Measurements from ENCODE around the gene PKP4. TPM values are rescaled to one million over a fixed set of nuclear protein-coding genes. Genes with fewer than 3 reads are reported as not detected.
"Not testable (repeated sequence)": the region's sequence is repeated elsewhere in the genome, so short reads cannot be mapped to it uniquely, and the experiment has no call there.

The PKP4 gene
- total RNA-seq, 1 donor: 33.3 TPM

DNA sequence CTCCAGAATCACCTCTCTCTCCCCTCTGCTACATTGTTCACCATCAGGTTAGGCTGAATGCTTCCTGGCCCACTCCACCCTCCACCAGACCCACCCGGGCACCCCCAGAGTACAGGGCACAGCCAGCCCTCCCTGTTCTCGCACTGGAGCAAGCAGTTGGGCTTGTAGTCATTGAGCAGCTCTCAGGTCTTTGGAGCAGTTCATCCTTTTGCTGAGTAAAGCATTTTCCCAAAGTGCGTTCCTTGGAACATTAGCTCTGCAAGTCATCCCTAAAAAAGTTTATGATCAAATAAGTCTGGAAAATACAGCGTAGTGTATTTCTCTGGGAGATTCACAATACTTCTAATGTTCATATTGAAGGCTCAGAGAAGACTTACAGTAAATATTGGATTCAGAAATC is 234.9 kb downstream of the PKP4 start:
- DNase-seq (ENCODE audit: low read depth): no peak
- TF ChIP-seq, protein P1, sequence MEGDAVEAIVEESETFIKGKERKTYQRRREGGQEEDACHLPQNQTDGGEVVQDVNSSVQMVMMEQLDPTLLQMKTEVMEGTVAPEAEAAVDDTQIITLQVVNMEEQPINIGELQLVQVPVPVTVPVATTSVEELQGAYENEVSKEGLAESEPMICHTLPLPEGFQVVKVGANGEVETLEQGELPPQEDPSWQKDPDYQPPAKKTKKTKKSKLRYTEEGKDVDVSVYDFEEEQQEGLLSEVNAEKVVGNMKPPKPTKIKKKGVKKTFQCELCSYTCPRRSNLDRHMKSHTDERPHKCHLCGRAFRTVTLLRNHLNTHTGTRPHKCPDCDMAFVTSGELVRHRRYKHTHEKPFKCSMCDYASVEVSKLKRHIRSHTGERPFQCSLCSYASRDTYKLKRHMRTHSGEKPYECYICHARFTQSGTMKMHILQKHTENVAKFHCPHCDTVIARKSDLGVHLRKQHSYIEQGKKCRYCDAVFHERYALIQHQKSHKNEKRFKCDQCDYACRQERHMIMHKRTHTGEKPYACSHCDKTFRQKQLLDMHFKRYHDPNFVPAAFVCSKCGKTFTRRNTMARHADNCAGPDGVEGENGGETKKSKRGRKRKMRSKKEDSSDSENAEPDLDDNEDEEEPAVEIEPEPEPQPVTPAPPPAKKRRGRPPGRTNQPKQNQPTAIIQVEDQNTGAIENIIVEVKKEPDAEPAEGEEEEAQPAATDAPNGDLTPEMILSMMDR (IDR thresholded peaks at IDR 0.05; ENCODE audit: insufficient read depth, low read length): no peak
- H3K4me3 ChIP-seq (ENCODE audit: low read depth, low read length): no peak overlapping the region

DNA sequence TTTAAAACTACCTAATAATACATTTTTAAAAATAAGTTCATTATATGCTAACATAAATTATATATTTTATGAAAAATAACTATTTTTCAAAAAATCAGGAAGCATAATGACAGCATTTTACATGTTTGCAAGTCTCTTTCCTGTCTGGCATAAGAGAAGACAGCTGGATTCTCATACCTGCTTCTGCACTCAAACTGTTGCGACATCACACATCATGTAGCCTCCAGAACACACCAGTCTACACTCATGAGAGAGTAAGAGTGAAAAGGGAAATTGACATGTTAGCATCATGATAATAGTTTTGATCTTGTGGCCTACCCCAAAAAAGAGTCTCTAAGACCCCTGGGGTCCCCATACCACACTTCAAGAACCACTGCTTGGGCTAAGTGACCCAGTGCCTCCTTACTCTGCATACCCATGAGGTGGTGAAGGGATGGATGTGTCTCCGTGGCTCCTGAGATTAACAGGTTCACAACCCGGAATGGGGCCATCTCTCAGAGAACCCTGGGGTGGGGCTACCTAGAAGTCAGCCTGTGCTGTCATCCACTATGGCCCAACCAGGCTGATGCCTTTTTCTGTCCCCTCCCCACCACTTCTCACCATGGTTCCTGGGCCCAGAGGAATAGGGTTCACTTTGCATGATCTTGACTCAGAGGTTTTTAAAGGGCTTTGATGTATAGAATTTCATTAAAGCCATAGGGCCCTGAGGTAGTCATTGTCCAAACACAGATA is 235.8 kb downstream of the PKP4 start:
- DNase-seq (ENCODE audit: low read depth): no peak
- H3K4me3 ChIP-seq (ENCODE audit: low read depth, low read length): no peak overlapping the region
- TF ChIP-seq, protein P1 (IDR thresholded peaks at IDR 0.05; ENCODE audit: insufficient read depth, low read length): no peak

DNA sequence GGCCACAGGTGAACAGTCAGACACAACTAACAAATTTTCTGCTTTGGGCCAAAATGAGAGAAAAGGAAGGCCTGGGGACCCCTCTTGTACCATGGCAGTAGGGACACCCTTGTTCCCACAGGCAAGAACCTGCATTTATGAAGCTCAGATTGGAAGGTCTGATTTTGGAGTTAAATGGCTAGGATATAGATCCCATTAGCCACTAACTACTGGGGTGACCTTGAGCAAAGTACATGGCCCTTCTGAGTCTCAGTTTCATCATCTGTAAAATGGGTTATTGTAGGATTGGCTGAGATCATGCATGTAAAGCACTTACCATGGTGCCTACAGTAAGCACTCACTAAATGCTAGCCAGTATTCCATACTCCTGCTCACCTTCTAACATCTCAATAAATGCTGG is 236.7 kb downstream of the PKP4 start:
- H3K4me3 ChIP-seq (ENCODE audit: low read depth, low read length): no peak overlapping the region
- TF ChIP-seq, protein P1 (IDR thresholded peaks at IDR 0.05; ENCODE audit: insufficient read depth, low read length): no peak

DNA sequence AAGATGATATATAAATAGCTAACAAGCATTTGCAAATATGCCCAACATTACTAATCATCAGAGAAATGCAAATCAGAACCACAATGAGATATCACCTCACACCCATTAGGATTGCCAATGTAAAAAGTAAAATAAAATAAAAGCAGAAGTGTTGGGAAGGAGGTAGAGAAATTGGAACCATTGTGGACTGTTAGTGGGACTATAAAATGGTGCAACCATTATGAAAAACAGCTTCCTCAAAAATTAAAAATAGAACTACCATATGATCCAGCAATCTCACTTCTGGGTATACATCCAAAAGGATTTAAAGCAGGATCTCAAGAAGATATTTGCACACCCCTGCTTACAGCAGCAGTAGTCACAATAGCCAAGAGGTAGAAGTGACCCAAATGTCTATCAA is 238.6 kb downstream of the PKP4 start:
- TF ChIP-seq, protein P1 (IDR thresholded peaks at IDR 0.05; ENCODE audit: insufficient read depth, low read length): no peak
- no peak overlapping the region for H3K4me3 ChIP-seq (ENCODE audit: low read depth, low read length)

More for the DNA sequence above, 236.7 kb downstream of the PKP4 start:
- no peak for DNase-seq (ENCODE audit: low read depth)

DNA sequence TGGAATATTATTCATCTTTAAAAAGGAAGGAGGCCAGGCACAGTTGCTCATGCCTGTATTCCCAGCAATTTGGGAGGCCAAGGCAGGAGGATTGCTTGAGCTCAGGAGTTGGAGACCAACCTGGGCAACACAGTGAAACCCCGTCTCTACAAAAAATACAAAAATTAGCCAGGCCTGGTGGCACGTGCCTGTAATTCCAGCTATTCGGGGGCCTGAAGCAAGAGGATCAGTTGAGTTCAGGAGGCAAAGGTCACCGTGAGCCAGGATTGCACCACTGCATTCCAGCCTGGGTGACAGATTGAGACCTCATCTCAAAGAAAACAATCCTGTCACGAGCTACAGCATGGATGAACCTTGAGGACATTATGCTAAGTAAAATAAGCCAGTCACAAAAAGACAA is 239.0 kb downstream of the PKP4 start:
- H3K4me3 ChIP-seq (ENCODE audit: low read depth, low read length): not testable (repeated sequence)

More for the DNA sequence above, 238.6 kb downstream of the PKP4 start:
- no peak for DNase-seq (ENCODE audit: low read depth)

DNA sequence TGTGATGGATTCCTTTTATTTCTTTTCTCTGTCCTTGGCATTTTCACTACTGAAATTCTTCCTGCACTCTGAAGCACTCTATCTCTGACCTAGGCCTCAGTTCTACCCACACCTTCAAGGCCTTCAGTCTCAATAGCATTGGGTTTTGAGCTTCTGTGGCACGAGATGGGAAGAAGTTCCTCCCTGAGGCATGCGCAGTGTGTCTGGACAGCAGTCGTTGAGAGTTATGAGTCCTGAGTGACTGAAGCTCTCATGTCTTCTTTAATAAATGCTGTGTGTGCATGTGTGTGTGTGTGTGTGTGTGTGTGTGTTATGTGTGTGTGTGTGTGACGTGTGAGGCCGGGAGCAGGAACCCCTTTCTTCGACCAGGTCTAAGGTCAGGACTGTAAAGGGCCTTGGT is 242.6 kb downstream of the PKP4 start:
- TF ChIP-seq, protein P1 (IDR thresholded peaks at IDR 0.05; ENCODE audit: insufficient read depth, low read length): no peak
- no peak for DNase-seq (ENCODE audit: low read depth)
- H3K4me3 ChIP-seq (ENCODE audit: low read depth, low read length): no peak overlapping the region

More for the DNA sequence above, 239.0 kb downstream of the PKP4 start:
- DNase-seq (ENCODE audit: low read depth): not testable (repeated sequence)

DNA sequence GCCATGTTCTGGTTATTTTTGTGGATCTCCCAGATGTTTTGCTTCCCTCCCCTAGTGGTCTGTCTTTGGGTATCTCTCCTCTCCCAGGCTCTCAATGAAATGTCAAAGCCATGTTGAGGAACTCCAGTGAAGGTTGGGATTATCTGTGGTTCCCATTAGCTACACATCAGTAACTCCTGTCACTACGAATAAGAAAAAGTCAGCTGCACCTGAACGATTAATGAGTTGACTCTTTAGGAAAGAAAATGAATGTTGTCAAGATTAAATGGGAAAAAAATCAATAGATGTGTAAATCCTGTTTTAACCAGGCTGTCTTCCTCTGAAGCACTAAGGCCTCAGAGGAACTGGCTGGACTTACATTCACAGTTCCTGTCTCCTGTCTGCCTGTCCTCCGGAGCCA is 244.3 kb downstream of the PKP4 start:
- no peak overlapping the region for H3K4me3 ChIP-seq (ENCODE audit: low read depth, low read length)
- TF ChIP-seq, protein P1 (IDR thresholded peaks at IDR 0.05; ENCODE audit: insufficient read depth, low read length): no peak
- no peak for DNase-seq (ENCODE audit: low read depth)

Data from fibroblast of the aortic adventitia (primary cell).